Jurkat, Clone E6-1 (cell line): ENCODE data around the gene FAM131B.

Source experiments
- DNase-seq: peaks from one replicate; pipeline ENCODE4 v3.0.0-alpha.2; 2011; ENCODE audit warnings: low read depth, low spot score
- H3K4me3 ChIP-seq: 2 replicates; pipeline ENCODE4 v1.5.1; 2011; ENCODE audit warnings: mild to moderate bottlenecking, low read length, control low read depth, moderate library complexity

The FAM131B gene

DNA sequence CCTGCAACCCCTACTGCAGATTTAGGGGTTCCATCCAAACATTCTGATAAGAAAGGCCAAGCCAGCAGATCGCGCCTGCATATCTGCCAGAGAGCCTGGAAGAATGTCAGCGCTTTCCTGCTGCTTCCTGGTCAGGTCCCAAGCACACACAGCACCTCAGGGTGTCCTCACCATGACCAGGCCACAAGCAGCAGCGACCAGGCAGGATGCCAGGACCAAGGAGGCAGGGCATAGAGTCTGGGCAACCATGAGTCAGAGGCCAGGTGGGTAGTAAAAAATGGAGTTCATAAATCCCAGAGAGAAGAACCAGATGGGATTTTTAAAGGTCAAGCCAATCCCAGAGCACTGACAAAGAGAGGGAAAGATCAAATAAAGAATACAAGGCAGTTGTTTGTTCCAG, 5.5 kb upstream of the FAM131B start:
- no peak for DNase-seq
- no peak overlapping the region for H3K4me3 ChIP-seq

DNA sequence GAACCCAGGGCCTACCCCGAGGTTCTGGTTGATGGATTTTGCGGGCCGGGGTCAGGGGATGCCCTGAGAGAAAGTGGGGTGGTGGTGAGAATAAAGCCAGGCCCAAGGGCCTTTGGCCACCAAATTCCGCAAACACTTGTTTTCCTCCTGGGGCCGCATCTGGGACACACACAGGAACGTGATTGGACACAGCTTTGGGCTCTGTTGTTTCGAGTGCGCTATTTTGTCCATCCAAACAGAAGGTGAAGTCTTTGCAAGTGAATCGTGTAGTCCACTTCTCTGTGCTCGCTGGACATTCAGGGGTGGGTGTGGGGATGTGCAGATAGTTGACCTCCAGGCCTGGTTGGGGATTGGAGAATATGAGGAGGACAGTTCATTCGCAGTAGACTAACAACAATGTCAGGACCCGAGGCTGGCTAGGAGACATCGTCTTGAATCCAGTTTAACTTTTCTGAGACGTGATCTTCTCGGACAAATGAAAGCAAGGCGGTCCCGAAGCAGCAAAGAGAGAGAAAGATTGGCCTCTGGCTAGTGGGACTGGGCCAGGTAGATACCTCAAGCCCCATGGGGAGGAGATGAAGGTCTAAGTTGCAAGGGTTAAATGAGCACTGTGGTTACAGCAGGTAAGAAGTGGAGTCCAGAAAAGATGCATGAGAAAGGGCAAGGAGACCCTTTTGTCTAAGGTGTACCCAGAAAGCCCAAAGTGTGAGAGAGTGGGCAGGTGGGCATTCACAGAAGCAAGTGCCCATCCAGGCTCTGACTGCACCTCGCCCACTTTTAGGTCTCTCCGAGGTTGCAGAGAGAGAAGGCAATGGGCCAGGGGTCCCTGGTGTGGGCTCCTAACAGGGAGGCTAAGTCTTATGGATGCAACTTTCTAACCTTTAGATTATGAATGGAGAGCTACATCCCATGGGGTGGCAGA, 764 bp upstream of the FAM131B start:
- DNase-seq, result no peak
- no peak overlapping the region for H3K4me3 ChIP-seq

- H3K4me3 ChIP-seq, result peak overlapping the region; percentile 41; the same call in 1 of the 2 replicates
- DNase-seq, result no peak
Observed at GRCh38 chr7:143361552-143362130, 872 bp downstream of the FAM131B start.

DNA sequence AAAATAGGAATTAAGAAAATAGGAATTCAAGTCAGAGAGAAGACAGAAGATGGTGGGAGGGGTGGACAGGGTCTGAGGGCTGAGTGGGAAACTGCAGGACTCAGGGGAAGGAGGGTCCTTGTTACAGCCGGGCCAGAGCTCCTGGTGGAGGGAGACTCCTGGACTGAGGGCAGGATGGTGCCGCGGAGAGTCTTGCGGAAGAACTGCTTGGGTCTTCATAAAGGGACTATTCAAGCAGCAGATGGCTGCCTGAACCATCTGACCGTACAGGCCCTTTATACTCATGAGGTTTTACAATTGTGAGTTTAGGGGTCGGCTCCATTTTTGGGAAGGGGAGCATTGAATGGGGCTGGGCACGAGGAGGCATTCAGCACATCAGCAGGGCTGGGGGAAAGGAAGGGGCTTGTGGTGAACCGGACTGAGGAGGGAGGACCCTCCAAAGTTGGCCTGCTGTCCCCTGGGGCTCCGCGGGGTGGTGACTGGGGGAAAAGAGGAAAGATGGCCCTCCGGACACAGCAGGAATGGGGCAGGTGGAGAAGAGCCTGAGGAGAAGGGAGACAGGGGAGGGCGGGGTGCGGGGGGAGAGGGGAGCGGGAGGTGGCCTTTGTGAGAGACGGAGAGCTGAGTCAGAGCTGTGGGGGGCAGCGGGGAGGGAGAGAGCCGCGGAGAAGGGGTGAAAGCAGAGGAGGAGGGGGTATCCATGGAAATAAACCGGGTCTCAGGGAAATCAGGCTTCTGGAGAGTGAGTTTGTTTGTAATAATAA, 1.5 kb downstream of the FAM131B start:
- no peak for DNase-seq
- H3K4me3 ChIP-seq, result no peak overlapping the region

- DNase-seq, result no peak
Observed at GRCh38 chr7:143359771-143360353, 2.7 kb downstream of the FAM131B start.

DNA sequence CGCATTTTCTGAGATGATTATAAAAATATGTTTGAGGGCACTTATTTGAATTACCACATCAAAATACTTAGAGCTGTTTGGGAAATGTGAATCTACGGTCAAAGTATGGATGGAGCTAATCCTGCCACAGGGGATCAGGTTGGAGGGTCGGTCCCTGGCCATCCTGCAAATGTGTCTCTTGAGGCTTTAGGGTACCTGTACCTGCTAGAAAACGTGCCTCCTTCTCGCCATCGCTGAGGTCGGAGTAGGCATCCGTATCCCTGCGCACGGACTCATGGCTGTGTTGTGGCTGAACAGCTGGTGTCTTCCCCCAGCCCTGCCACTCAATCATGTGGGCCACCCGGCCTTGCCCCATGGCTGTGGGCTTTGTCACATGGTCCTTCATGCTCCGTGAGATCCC, 3.9 kb downstream of the FAM131B start:
- no peak overlapping the region for H3K4me3 ChIP-seq

More at GRCh38 chr7:143359771-143360353, 2.7 kb downstream of the FAM131B start:
- H3K4me3 ChIP-seq, result no peak overlapping the region

DNA sequence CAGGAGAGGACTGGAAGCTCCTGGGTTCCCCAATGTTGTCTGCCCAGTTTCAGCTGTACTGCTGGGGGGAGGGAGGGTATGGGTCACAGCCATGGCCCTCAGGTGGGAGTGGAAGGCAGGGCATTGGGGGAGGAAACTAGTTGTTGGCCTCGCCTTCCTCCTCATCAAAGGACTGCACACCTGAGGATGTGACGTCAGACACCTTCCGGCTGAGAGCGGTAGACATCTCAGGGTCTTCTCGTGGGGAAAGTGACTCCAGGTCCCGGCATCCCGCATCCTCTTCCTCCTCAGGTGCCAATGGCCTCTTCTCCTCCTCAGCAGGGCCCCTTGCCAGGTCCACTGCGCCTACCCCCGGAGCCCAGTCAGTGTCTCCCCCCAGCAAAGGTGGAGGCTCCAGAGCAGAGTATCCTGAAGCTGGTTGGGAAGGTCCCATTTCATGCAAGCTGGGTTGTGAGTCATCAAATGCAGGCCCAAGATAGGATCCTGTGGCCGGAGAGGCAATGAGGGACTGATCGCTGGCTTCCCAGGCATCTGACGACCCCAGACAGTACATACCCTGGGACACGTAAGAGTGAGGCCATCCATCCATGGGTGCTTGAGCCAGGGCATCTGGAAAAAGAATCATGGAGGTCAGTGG, 6.0 kb downstream of the FAM131B start:
- H3K4me3 ChIP-seq, result no peak overlapping the region
- DNase-seq, result no peak

More for the DNA sequence above, 3.9 kb downstream of the FAM131B start:
- DNase-seq, result no peak

DNA sequence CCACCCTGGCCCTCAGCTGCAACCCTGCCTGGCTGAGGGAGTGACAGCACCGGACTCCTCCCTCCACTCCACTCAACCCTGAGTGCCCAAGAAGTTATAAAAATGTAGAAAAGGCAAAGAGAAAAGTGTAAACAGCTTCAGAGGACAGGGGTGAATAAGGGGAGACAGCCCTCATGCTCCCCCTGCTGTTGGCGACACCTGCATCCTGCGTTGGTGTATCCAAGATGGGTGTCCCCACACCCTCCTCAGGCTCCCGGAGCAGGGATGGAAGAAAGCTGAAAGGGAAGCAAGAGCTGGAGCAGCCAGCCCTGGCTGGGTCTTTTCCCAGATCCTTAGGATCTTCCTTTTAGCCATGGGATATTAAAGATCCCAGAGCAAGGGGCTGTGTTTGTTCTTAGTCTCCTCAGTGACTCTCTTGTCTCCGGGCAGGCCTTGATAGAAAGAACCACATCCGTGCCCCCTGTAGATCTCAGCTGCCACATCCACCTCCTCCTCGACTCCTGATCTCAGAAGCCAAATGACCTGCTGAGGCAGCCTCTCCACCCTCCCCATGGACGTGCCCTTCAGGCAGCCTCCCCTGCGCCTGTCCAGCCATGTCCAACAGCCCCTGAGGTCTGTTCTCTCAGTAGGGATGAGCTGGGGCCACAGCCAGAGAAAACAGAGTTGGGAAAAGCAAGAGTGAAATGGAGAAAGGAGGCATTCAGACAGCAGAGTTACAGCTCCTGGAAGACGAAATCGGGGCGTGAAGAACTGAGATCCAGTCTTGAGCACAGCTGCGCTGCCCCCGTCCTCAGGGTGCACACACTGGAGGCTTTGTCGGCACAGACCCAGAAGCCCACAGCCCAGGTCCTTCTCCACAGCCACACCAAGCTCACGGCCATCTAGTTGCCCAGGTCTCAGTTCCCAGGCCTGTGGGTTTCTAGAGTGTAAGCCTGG, 6.8 kb downstream of the FAM131B start:
- DNase-seq, result peak; percentile 39
- no peak overlapping the region for H3K4me3 ChIP-seq

DNA sequence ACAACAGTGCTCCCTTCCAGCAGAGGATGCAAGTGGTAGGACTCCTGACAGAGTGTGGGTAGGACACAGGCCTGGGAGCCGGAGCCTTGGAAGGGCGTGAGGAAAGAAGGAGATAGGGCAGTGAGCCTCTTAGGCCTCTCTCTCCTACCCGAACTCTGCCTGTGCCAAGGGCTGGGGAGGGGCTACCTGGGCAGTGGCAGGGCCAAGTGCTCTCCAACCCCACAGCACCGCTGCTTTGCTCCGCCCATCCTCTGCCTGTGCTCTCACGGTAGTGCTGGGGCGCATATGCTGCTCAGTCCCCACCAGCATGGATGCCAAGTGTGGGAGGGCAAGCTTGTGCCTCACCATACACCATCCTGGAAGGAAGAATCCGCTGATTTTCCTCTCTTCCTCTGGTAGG, 7.5 kb downstream of the FAM131B start:
- H3K4me3 ChIP-seq, result no peak overlapping the region
- no peak for DNase-seq

- DNase-seq, result no peak
- no peak overlapping the region for H3K4me3 ChIP-seq
Observed at GRCh38 chr7:143354376-143354775, 8.1 kb downstream of the FAM131B start.

- no peak for DNase-seq
- no peak overlapping the region for H3K4me3 ChIP-seq
Observed at GRCh38 chr7:143352531-143353002, 9.9 kb downstream of the FAM131B start.

GRCh38 chr7:143351574-143351973, 10.9 kb downstream of the FAM131B start:
- no peak for DNase-seq

DNA sequence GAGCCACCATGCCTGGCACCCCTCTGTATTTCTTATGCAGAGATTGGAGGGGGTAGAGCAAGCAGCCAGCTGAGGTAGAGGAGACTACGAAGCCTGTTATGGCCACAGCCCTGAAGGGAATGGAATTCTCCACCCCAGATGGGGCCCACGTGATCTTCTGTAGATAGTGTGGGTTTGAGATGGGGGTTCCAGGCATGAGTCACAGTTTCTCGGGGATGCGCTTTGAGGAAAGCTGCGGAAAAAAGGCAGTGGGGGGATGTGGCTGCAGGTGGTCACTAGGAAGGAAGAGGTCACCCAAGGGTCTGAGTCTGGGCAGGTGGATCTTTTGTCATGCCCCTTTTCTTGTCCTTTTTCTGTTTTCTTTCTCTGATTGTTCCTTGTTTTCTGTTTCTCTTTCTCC, 11.5 kb downstream of the FAM131B start:
- DNase-seq, result no peak
- no peak overlapping the region for H3K4me3 ChIP-seq

More at GRCh38 chr7:143351574-143351973, 10.9 kb downstream of the FAM131B start:
- H3K4me3 ChIP-seq, result no peak overlapping the region

GRCh38 chr7:143347950-143348349, 14.6 kb downstream of the FAM131B start:
- H3K4me3 ChIP-seq, result no peak overlapping the region
- no peak for DNase-seq

GRCh38 chr7:143346018-143346417, 16.5 kb downstream of the FAM131B start:
- DNase-seq, result no peak
- no peak overlapping the region for H3K4me3 ChIP-seq

DNA sequence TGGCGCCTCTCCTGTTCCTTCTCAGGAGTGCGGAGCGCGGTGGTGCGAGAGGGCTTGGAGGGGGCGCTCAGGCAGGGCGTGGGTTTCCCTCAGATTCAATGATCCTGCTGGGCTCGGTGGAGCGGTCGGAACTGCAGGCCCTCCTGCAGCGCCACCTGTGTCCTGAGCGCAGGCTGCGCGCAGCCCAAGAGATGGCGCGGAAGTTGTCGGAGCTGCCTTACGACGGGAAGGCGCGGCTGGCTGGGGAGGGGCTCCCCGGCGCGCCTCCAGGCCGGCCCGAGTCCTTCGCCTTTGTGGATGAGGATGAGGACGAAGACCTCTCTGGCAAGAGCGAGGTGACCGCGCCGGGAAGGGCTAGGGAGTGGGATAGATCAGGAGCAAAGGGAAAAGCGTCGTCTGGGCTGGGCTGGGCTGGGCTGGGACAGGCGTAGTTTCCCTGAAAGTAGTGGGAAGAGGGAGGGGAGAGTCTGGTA, 17.0 kb downstream of the FAM131B start:
- no peak for DNase-seq
- H3K4me3 ChIP-seq, result no peak overlapping the region

DNA sequence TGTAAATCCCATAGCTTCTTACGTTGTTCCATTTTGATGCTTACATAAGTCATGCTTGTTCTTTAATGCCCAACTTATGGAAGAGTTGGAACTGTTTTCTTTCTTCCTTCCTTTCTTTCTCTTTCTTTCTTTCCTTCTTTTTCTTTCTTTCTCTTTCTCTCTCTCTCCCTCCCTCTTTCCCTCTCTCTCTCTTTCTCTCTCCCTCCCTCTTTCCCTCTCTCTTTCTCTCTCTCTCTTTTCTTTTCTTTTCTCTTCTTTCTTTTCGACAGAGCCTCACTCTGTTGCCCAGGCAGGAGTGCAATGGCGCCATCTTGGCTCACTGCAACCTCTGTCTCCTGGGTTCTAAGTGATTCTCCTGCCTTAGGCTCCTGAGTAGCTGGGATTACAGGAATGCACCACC, 18.9 kb downstream of the FAM131B start:
- no peak overlapping the region for H3K4me3 ChIP-seq
- DNase-seq, result no peak

DNA sequence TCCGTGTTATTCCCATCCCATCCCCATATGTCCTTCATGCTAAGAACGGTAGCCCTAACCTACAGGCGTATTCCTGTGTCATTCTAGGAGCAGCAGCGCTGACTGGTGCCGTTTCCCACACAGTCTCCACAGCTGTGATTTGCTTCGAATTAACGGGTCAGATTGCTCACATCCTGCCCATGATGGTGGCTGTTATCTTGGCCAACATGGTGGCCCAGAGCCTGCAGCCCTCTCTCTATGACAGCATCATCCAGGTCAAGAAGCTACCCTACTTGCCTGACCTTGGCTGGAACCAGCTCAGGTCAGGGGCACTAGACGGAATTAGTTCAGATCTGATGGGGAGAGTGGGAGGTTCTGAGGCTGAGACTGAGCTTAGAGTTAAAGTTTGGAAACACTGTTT, 20.7 kb downstream of the FAM131B start:
- DNase-seq, result no peak
- no peak overlapping the region for H3K4me3 ChIP-seq
